Fibroblast of the aortic adventitia (primary cell): ENCODE measurements around the gene HNRNPUL1. TPM values are rescaled to one million over a fixed set of nuclear protein-coding genes. Genes with fewer than 3 reads are reported as not detected.

ENCODE experiments used
- small RNA-seq: library from RNA; depleted of rRNA; stranded (forward); fragments of <200 nt; gene quantifications from one replicate; pipeline ENCODE3, GENCODE V24; 2012
- total RNA-seq: library from RNA; depleted of rRNA; stranded (reverse); fragments of >200 nt; gene quantifications from 2 replicates; pipeline ENCODE4 v1.2.3, GENCODE V29; 2012; ENCODE audit warnings: low replicate concordance

Gene HNRNPUL1
- total RNA-seq, 1 donor = 108 TPM

Small RNAs within 50 kb of the gene (small RNA-seq; reads per million reads assigned to genes)
- not detected for gene RN7SL34P

Other genes with a start within 250 kb of the HNRNPUL1 start
- gene CYP2A13, start 175.9 kb upstream of the HNRNPUL1 start, total RNA-seq = not detected in 2 replicates
- gene CYP2F1, start 149.9 kb upstream of the HNRNPUL1 start, total RNA-seq = not detected in 2 replicates
- 0.45 TPM in 1 of 2 replicates, not detected in the other for gene CYP2S1, start 71.2 kb upstream of the HNRNPUL1 start, total RNA-seq
- 121 and 305 TPM in 2 replicates for gene AXL, start 45.1 kb upstream of the HNRNPUL1 start, total RNA-seq
- gene CCDC97, start 45.8 kb downstream of the HNRNPUL1 start, total RNA-seq = 7.9 and 11.4 TPM in 2 replicates
- 18.7 and 19.8 TPM in 2 replicates for gene TGFB1, start 89.5 kb downstream of the HNRNPUL1 start, total RNA-seq
- 0.25 and 4.5 TPM in 2 replicates for gene B9D2, start 99.8 kb downstream of the HNRNPUL1 start, total RNA-seq
- gene TMEM91, start 112.2 kb downstream of the HNRNPUL1 start, total RNA-seq = 4.7 and 5.6 TPM in 2 replicates
- gene EXOSC5, start 133.0 kb downstream of the HNRNPUL1 start, total RNA-seq = 12.1 and 14.6 TPM in 2 replicates
- gene BCKDHA, start 133.4 kb downstream of the HNRNPUL1 start, total RNA-seq = 3.5 and 15.3 TPM in 2 replicates
- gene B3GNT8, start 163.0 kb downstream of the HNRNPUL1 start, total RNA-seq = 1.5 and 2.1 TPM in 2 replicates
- 29.3 and 31.2 TPM in 2 replicates for gene DMAC2, start 175.5 kb downstream of the HNRNPUL1 start, total RNA-seq
- gene ERICH4, start 178.8 kb downstream of the HNRNPUL1 start, total RNA-seq = not detected in 2 replicates